ENCODE results near the gene BECN2.
"Not testable (repeated sequence)": the region's sequence is repeated elsewhere in the genome, so short reads cannot be mapped to it uniquely, and the experiment has no call there.

Gene BECN2

GRCh38 chr1:241985787-241986186, 28.2 kb downstream of the BECN2 start:
- no peak for TF ChIP-seq CTCF (IDR thresholded peaks at IDR 0.05)
- Histone ChIP-seq H3K4me2 (ENCODE audit: low read length) (no peak overlapping the region), H3K4me3 (ENCODE audit: low read depth, low read length) (no peak overlapping the region), H3K27ac (no peak overlapping the region), H3K9ac (no peak overlapping the region), H3K36me3 (ENCODE audit: control insufficient read depth, insufficient read depth, low read length) (no peaks in the 10 kb centered on the region), H2AFZ (no peak overlapping the region), H3K9me3 (ENCODE audit: control insufficient read depth, low read length) (no peaks in the 10 kb centered on the region), H3K27me3 (ENCODE audit: control insufficient read depth, insufficient read depth, low read length) (no peaks in the 10 kb centered on the region), H3K79me2 (no peaks in the 10 kb centered on the region), H3K4me1 (no peaks in the 10 kb centered on the region)

GRCh38 chr1:241988389-241988930, 30.9 kb downstream of the BECN2 start:
- H3K36me3 ChIP-seq (ENCODE audit: control insufficient read depth, insufficient read depth, low read length); H3K4me1 ChIP-seq; H3K9me3 ChIP-seq (ENCODE audit: control insufficient read depth, low read length); H3K4me2 ChIP-seq (ENCODE audit: low read length); H3K27me3 ChIP-seq (ENCODE audit: control insufficient read depth, insufficient read depth, low read length); H3K27ac ChIP-seq; H3K79me2 ChIP-seq; H3K4me3 ChIP-seq (ENCODE audit: low read depth, low read length); H3K9ac ChIP-seq; H2AFZ ChIP-seq: not testable (repeated sequence)

- Histone ChIP-seq H3K4me1 (no peaks in the 10 kb centered on the region), H3K4me3 (ENCODE audit: low read depth, low read length) (no peak overlapping the region)
Observed at GRCh38 chr1:241990040-241990439, 32.5 kb downstream of the BECN2 start.

GRCh38 chr1:241992734-241993133, 35.2 kb downstream of the BECN2 start:
- Histone ChIP-seq H3K27me3 (ENCODE audit: control insufficient read depth, insufficient read depth, low read length) (no peaks in the 10 kb centered on the region), H2AFZ (no peak overlapping the region), H3K9ac (no peak overlapping the region), H3K4me2 (ENCODE audit: low read length) (no peak overlapping the region), H3K4me1 (no peaks in the 10 kb centered on the region), H3K36me3 (ENCODE audit: control insufficient read depth, insufficient read depth, low read length) (no peaks in the 10 kb centered on the region), H3K4me3 (ENCODE audit: low read depth, low read length) (no peak overlapping the region), H3K27ac (no peak overlapping the region), H3K9me3 (ENCODE audit: control insufficient read depth, low read length) (no peaks in the 10 kb centered on the region), H3K79me2 (no peaks in the 10 kb centered on the region)
- TF ChIP-seq CTCF (IDR thresholded peaks at IDR 0.05), result no peak

More at GRCh38 chr1:241990040-241990439, 32.5 kb downstream of the BECN2 start:
- H2AFZ ChIP-seq, result no peak overlapping the region
- H3K4me2 ChIP-seq (ENCODE audit: low read length), result no peak overlapping the region
- no peaks in the 10 kb centered on the region for H3K27me3 ChIP-seq (ENCODE audit: control insufficient read depth, insufficient read depth, low read length)
- no peaks in the 10 kb centered on the region for H3K79me2 ChIP-seq
- H3K27ac ChIP-seq, result no peak overlapping the region
- no peaks in the 10 kb centered on the region for H3K36me3 ChIP-seq (ENCODE audit: control insufficient read depth, insufficient read depth, low read length)
- no peak overlapping the region for H3K9ac ChIP-seq
- no peak for TF ChIP-seq CTCF (IDR thresholded peaks at IDR 0.05)
- no peaks in the 10 kb centered on the region for H3K9me3 ChIP-seq (ENCODE audit: control insufficient read depth, low read length)

- H3K9me3 ChIP-seq (ENCODE audit: control insufficient read depth, low read length), result no peaks in the 10 kb centered on the region
Observed at GRCh38 chr1:241994171-241994570, 36.6 kb downstream of the BECN2 start.

More at GRCh38 chr1:241994171-241994570, 36.6 kb downstream of the BECN2 start:
- Histone ChIP-seq H3K9ac (no peak overlapping the region), H3K36me3 (ENCODE audit: control insufficient read depth, insufficient read depth, low read length) (no peaks in the 10 kb centered on the region), H2AFZ (no peak overlapping the region), H3K79me2 (no peaks in the 10 kb centered on the region), H3K4me3 (ENCODE audit: low read depth, low read length) (no peak overlapping the region), H3K27me3 (ENCODE audit: control insufficient read depth, insufficient read depth, low read length) (no peaks in the 10 kb centered on the region), H3K27ac (no peak overlapping the region), H3K4me1 (no peaks in the 10 kb centered on the region), H3K4me2 (ENCODE audit: low read length) (no peak overlapping the region)
- no peak for TF ChIP-seq CTCF (IDR thresholded peaks at IDR 0.05)

All from parathyroid adenoma (tissue), 2 donors.